Neural crest cell (in vitro differentiated cells): Measurements from ENCODE around the gene TEDC1. TPM values are rescaled to one million over a fixed set of nuclear protein-coding genes. Genes with fewer than 3 reads are reported as not detected.
A peak's percentile ranks its signal among the peaks of the same experiment; 100 is the strongest.

Experiments used
- DNase-seq: peaks from one replicate; pipeline ENCODE4 v3.0.0; 2021; ENCODE audit warnings: low read depth, mixed read lengths, low spot score
- H3K27ac Mint-ChIP-seq: one replicate; pipeline ENCODE4 v1.8.0; 2021; ENCODE audit warnings: mild to moderate bottlenecking, mixed read lengths; ENCODE audit not compliant: unreplicated experiment
- H3K27me3 Mint-ChIP-seq: 2 replicates; pipeline ENCODE4 v1.8.0; 2021; ENCODE audit warnings: low read depth, mild to moderate bottlenecking, mixed read lengths
- H3K36me3 Mint-ChIP-seq: 2 replicates; pipeline ENCODE4 v1.8.0; 2021; ENCODE audit warnings: low read depth, mild to moderate bottlenecking, mixed read lengths
- H3K4me1 Mint-ChIP-seq: 2 replicates; pipeline ENCODE4 v1.8.0; 2021; ENCODE audit warnings: mixed read lengths
- H3K4me3 Mint-ChIP-seq: one replicate; pipeline ENCODE4 v1.8.0; 2021; ENCODE audit warnings: mild to moderate bottlenecking, mixed read lengths
- H3K9me3 Mint-ChIP-seq: 2 replicates; pipeline ENCODE4 v1.8.0; 2021; ENCODE audit warnings: mixed read lengths
- CTCF ChIP-seq: fragments of 200-600 bp; sonication (generic); conservative IDR thresholded peaks from 2 replicates; pipeline ENCODE4 v1.5.0; 2021; ENCODE audit warnings: antibody characterized with exemption, mild to moderate bottlenecking
- total RNA-seq: library from RNA; stranded (reverse); gene quantifications from 2 replicates; pipeline ENCODE4 v1.2.1, GENCODE V29; 2021

TEDC1 gene
- total RNA-seq, 1 donor from 2014 or later: 44.9 TPM

GRCh38 chr14:105480199-105480746 lies 10.8 kb upstream of the TEDC1 start:
- no peak for DNase-seq
- Mint-ChIP-seq H3K9me3 (no peaks in the 10 kb centered on the region), H3K27me3 (peaks cover 48% of the 10 kb centered on the region), H3K4me3 (peak overlapping the region; percentile 84), H3K36me3 (no peaks in the 10 kb centered on the region), H3K4me1 (peaks cover 21% of the 10 kb centered on the region), H3K27ac (no peak overlapping the region)
- TF ChIP-seq CTCF: no peak

DNA sequence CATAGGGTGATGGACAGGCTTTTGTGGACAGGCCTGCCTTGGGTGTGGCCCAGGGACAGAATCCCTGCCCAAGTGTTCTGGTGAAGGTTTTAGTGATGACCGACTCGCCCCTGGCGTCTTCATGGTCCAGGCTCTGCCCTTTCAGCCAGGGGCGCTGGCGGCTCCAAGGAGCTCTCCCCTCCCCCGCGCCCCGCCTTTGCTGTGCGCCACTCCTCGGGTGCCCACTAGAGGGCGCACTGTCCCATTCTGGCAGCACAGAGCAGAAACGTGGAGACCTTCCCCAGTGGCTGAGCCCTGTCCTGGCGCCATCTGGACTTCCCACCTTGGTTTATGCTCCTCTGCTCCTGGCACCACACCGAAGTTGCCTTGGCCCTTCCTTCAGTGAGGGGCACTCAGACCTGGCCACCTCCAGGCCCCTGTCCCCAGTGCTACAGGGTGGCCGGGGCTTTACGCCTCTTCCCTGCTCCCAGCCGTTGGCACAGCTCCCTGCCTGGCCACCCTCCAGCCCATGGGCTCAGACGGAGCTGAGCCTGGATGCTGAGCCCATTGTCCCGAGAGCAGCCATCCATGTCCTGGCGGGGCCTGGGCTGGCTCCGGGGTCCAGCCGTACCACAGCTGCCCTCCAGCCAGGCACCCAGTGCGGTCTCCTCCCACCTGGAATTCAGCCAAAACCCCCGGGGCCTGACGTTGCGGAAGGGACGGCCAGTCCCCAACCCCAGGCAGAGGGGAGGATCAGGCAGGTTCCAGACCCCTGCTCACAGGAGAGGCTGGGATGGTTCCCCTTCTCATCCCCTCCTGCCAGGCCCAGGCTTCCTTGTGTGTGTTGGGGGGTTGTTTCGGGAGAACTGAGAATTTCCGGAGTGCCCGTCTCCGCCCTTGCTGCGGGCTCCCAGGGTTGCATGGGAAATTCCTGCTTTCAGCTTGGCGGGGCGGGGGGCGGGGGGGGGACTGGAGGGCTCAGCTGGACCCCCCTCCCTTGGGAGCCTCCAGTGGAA lies 9.9 kb upstream of the TEDC1 start:
- DNase-seq: peak; percentile 99
- peak; percentile 99 for TF ChIP-seq CTCF
- peak overlapping the region; percentile 84 for H3K4me3 Mint-ChIP-seq
- peak overlapping the region; percentile 84 for H3K27ac Mint-ChIP-seq
- H3K9me3 Mint-ChIP-seq: no peaks in the 10 kb centered on the region
- H3K4me1 Mint-ChIP-seq: peaks cover 21% of the 10 kb centered on the region
- no peaks in the 10 kb centered on the region for H3K36me3 Mint-ChIP-seq
- H3K27me3 Mint-ChIP-seq: peaks cover 56% of the 10 kb centered on the region

DNA sequence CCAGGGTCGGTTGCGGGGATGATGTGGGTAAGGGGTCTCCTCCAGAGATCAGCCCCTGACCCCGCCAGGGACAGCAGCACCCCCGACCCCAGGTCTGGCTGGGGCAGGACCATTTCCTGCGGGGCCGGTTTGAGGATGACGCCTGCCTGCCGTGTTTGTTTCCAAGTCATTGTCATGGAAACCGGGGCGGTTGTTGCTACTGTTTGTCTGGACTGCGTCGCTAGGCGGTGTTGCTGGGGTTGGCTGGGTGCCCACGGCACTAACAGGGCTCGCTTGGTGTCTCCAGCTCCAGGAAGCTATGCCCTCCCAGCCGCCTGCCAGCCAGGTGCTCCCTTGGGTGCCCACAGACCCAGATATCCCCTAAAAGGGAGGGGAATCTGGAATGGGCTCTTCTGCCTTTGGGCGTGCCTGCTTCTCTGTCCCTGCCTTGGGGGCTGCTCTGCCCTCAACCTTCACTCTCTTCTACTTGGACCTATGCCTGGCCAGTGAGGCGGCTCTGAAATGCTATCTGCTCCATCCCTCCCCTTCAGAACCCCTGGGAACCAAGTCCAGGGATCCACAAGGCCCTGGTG lies 9.1 kb upstream of the TEDC1 start:
- peak; percentile 70 for DNase-seq
- Mint-ChIP-seq H3K27me3 (peaks cover 61% of the 10 kb centered on the region), H3K27ac (peak overlapping the region; percentile 99), H3K36me3 (no peaks in the 10 kb centered on the region), H3K9me3 (no peaks in the 10 kb centered on the region), H3K4me1 (peaks cover 21% of the 10 kb centered on the region), H3K4me3 (peak overlapping the region; percentile 84)
- peak; percentile 22 for TF ChIP-seq CTCF

GRCh38 chr14:105482486-105483110 lies 8.4 kb upstream of the TEDC1 start:
- Mint-ChIP-seq H3K9me3 (no peaks in the 10 kb centered on the region), H3K4me1 (peaks cover 21% of the 10 kb centered on the region), H3K36me3 (no peaks in the 10 kb centered on the region), H3K27ac (peak overlapping the region; percentile 99), H3K4me3 (peak overlapping the region; percentile 84), H3K27me3 (peaks cover 59% of the 10 kb centered on the region)
- DNase-seq: no peak
- TF ChIP-seq CTCF: no peak

- Mint-ChIP-seq H3K27ac (no peak overlapping the region), H3K4me3 (no peak overlapping the region), H3K4me1 (peaks cover 21% of the 10 kb centered on the region), H3K27me3 (peaks cover 66% of the 10 kb centered on the region), H3K36me3 (no peaks in the 10 kb centered on the region), H3K9me3 (no peaks in the 10 kb centered on the region)
- no peak for TF ChIP-seq CTCF
- DNase-seq: no peak
Observed at GRCh38 chr14:105483300-105484068, 7.6 kb upstream of the TEDC1 start.
